Measurements from ENCODE around the gene KRT82. TPM values are rescaled to one million over a fixed set of nuclear protein-coding genes. Genes with fewer than 3 reads are reported as not detected.

KRT82 gene
- total and polyA plus RNA-seq, 2 of the 8 experiments (the other 6 are each of a cell fraction or from before 2014, with no cell fraction given): not detected

- TF ChIP-seq CHD7 (IDR thresholded peaks at IDR 0.05; ENCODE audit: insufficient replicate concordance, low read length): no peak
- no peak for TF ChIP-seq POLR2A (IDR thresholded peaks at IDR 0.05; ENCODE audit: control extremely low read depth in 1 of 2, low read depth in 2 of 2, low read length in 2 of 2)
- TF ChIP-seq POLR2AphosphoS5 (IDR thresholded peaks at IDR 0.05; ENCODE audit: low read depth, low read length): no peak
- no peak for TF ChIP-seq TEAD4 (IDR thresholded peaks at IDR 0.05; ENCODE audit: low read depth, low read length)
- no peak for TF ChIP-seq HDAC6 (IDR thresholded peaks at IDR 0.05; ENCODE audit: low read depth, low read length)
- no peak for TF ChIP-seq TCF12 (IDR thresholded peaks at IDR 0.05; ENCODE audit: low read depth, low read length)
- no peak for TF ChIP-seq TAF1 (IDR thresholded peaks at IDR 0.05; ENCODE audit: low read depth, low read length)
- no peak for TF ChIP-seq SIRT6 (IDR thresholded peaks at IDR 0.05; ENCODE audit: low read length)
- no peak for TF ChIP-seq POU5F1 (IDR thresholded peaks at IDR 0.05; ENCODE audit: low read depth, low read length)
- no peak for TF ChIP-seq RFX5 (IDR thresholded peaks at IDR 0.05; ENCODE audit: borderline replicate concordance, low read depth, low read length)
- no peak for TF ChIP-seq SP4 (IDR thresholded peaks at IDR 0.05; ENCODE audit: low read length)
Measured at GRCh38 chr12:52399756-52400155, 6.4 kb downstream of the KRT82 start (continued).
